Epithelial cell of prostate (primary cell): ENCODE data around the gene PTGR1.

Experiments used
- DNase-seq: peaks from one replicate; pipeline ENCODE4 v3.0.0-alpha.2; 2011; ENCODE audit warnings: low read depth, low spot score
- H3K27ac ChIP-seq: fragments of 450-650 bp; 2 replicates; pipeline ENCODE4 v1.5.1; 2017; ENCODE audit warnings: mild to moderate bottlenecking

The PTGR1 gene

GRCh38 chr9:111599092-111599954 is at the start of gene PTGR1:
TSS of gene PTGR1 (minus strand) at chr9:111599647. CDS start at chr9:111597422, 2,225 bp downstream.
- peak within 1 kb of the TSS; percentile 69 for H3K27ac ChIP-seq
- DNase-seq = no peak

- no peak for DNase-seq
These were observed 49.6 kb upstream of the PTGR1 start for GRCh38 chr9:111649016-111649415.

GRCh38 chr9:111648066-111648465 is 48.6 kb upstream of the PTGR1 start:
- H3K27ac ChIP-seq = no peak overlapping the region
- DNase-seq = no peak

More at GRCh38 chr9:111649016-111649415, 49.6 kb upstream of the PTGR1 start:
- no peak overlapping the region for H3K27ac ChIP-seq

GRCh38 chr9:111646417-111646816 is 47.0 kb upstream of the PTGR1 start:
- DNase-seq = no peak
- H3K27ac ChIP-seq = no peak overlapping the region

GRCh38 chr9:111645806-111646205 is 46.4 kb upstream of the PTGR1 start:
- DNase-seq = no peak
- no peak overlapping the region for H3K27ac ChIP-seq

GRCh38 chr9:111644195-111644772 is 44.8 kb upstream of the PTGR1 start:
- no peak for DNase-seq
- H3K27ac ChIP-seq = no peak overlapping the region

- H3K27ac ChIP-seq = no peak overlapping the region
- no peak for DNase-seq
These were observed 38.0 kb upstream of the PTGR1 start for GRCh38 chr9:111637421-111637950.

- no peak for DNase-seq
- no peak overlapping the region for H3K27ac ChIP-seq
These were observed 35.4 kb upstream of the PTGR1 start for GRCh38 chr9:111634860-111635259.

GRCh38 chr9:111633389-111633736 is 33.9 kb upstream of the PTGR1 start:
- DNase-seq = no peak

GRCh38 chr9:111632695-111633388 is 33.4 kb upstream of the PTGR1 start:
- no peak for DNase-seq
- no peak overlapping the region for H3K27ac ChIP-seq

More at GRCh38 chr9:111633389-111633736, 33.9 kb upstream of the PTGR1 start:
- H3K27ac ChIP-seq = no peak overlapping the region

GRCh38 chr9:111632060-111632459 is 32.6 kb upstream of the PTGR1 start:
- DNase-seq = no peak

GRCh38 chr9:111631214-111631971 is 31.9 kb upstream of the PTGR1 start, which contains the start of gene DNAJC25:
TSS of gene DNAJC25 (plus strand) at chr9:111631334. CDS start at chr9:111631408, 74 bp downstream.
- peak; percentile 97 for DNase-seq
- peak within 1 kb of the TSS; percentile 50 for H3K27ac ChIP-seq

More at GRCh38 chr9:111632060-111632459, 32.6 kb upstream of the PTGR1 start:
- peak overlapping the region; percentile 50 for H3K27ac ChIP-seq

GRCh38 chr9:111630964-111631213 is 31.4 kb upstream of the PTGR1 start:
- DNase-seq = no peak
- H3K27ac ChIP-seq = peak overlapping the region; percentile 50

- no peak for DNase-seq
- H3K27ac ChIP-seq = peak overlapping the region; percentile 50
These were observed 30.9 kb upstream of the PTGR1 start for GRCh38 chr9:111630182-111630963.

- no peak for DNase-seq
- H3K27ac ChIP-seq = no peak overlapping the region
These were observed 29.0 kb upstream of the PTGR1 start for GRCh38 chr9:111628411-111628810.

- no peak overlapping the region for H3K27ac ChIP-seq
- no peak for DNase-seq
These were observed 28.0 kb upstream of the PTGR1 start for GRCh38 chr9:111627260-111627963.

- no peak overlapping the region for H3K27ac ChIP-seq
- DNase-seq = no peak
These were observed 23.2 kb upstream of the PTGR1 start for GRCh38 chr9:111622626-111623025.

- no peak overlapping the region for H3K27ac ChIP-seq
- DNase-seq = no peak
These were observed 22.5 kb upstream of the PTGR1 start for GRCh38 chr9:111621895-111622480.
